Upper lobe of left lung (tissue), 6 donors: ENCODE results near the gene TSPAN7. TPM values are rescaled to one million over a fixed set of nuclear protein-coding genes. Genes with fewer than 3 reads are reported as not detected.

Experiments
- ATAC-seq, 2 donors: fragments of 200-7000 bp; cut with Tn5 transposase; one replicate each; pipeline ENCODE4 v1.9.1; 2022; ENCODE audit warnings: mild to moderate bottlenecking in 2 of 2, moderate library complexity in 2 of 2; ENCODE audit not compliant: low FRiP score in 2 of 2
- DNase-seq, 2 donors: peaks; one replicate each; pipeline ENCODE4 v3.0.0-alpha.2; 2019 to 2020
- H3K27ac ChIP-seq, 4 donors: fragments of 200-600 bp; sonication (generic); one replicate each; pipeline ENCODE4 v1.5.1; 2016 to 2019
- H3K27me3 ChIP-seq, 4 donors: fragments of 200-600 bp; sonication (generic); one replicate each; pipeline ENCODE4 v1.5.1; 2017 to 2019
- H3K36me3 ChIP-seq, 4 donors: fragments of 200-600 bp; sonication (generic); one replicate each; pipeline ENCODE4 v1.5.1; 2016 to 2019
- H3K4me1 ChIP-seq, 4 donors: fragments of 200-600 bp; sonication (generic); one replicate each; pipeline ENCODE4 v1.5.1; 2018 to 2019
- H3K4me3 ChIP-seq, 4 donors: fragments of 200-600 bp; sonication (generic); one replicate each; pipeline ENCODE4 v1.5.1; 2017 to 2019; ENCODE audit warnings: mild to moderate bottlenecking in 2 of 4, moderate library complexity in 1 of 4
- H3K9me3 ChIP-seq, 4 donors: fragments of 200-600 bp; sonication (generic); one replicate each; pipeline ENCODE4 v1.5.1; 2018 to 2019
- EP300 ChIP-seq, 4 donors: sonication (generic); formaldehyde crosslinking; IDR thresholded peaks; one replicate each; pipeline ENCODE4 v1.5.1; 2017; ENCODE audit warnings: antibody characterized with exemption in 4 of 4, control low read depth in 2 of 4
- POLR2A ChIP-seq, 4 donors: fragments of 450-650 bp; IDR thresholded peaks; one replicate each; pipeline ENCODE4 v1.5.1; 2016 to 2017; ENCODE audit warnings: antibody characterized with exemption in 4 of 4, mild to moderate bottlenecking in 2 of 4
- POLR2AphosphoS5 ChIP-seq, 2 donors: sonication (generic); formaldehyde crosslinking; IDR thresholded peaks; one replicate each; pipeline ENCODE4 v1.5.1; 2017; ENCODE audit warnings: antibody characterized with exemption in 2 of 2
- WGBS, 2 donors: methylation state at CpG; one replicate each; pipeline ENCODE4 v1.1.5; 2017 to 2018; 5-methylcytosine and 5-hydroxymethylcytosine counted together
- total RNA-seq, 6 donors: library from RNA; depleted of rRNA in 4 of 6; stranded (reverse); fragments of >200 nt in 4 of 6; gene quantifications; one replicate each; pipeline versions ENCODE4 v1.1.0 to v1.2.1, GENCODE V29; 2016 to 2021
- TF ChIP-seq, protein P1 (sequence below), 6 experiments: fragments of 450-650 bp in 4 of 6; fragments of 200-600 bp in 2 of 6; sonication (generic) in 2 of 6; IDR thresholded peaks; one replicate each; pipeline ENCODE4 v1.5.1; 2016 to 2019; ENCODE audit warnings: antibody characterized with exemption in 6 of 6
- donor health status: DM: no; HTN: no; CAD: no; lungs with moderate emphysema.
- donor health status: DM: no; HTN: yes; CAD: no; lungs with severe emphysema.

TSPAN7 gene
- total RNA-seq, 6 donors from 2014 or later, result 7.3 to 65.0 (median 49.4) TPM

DNA sequence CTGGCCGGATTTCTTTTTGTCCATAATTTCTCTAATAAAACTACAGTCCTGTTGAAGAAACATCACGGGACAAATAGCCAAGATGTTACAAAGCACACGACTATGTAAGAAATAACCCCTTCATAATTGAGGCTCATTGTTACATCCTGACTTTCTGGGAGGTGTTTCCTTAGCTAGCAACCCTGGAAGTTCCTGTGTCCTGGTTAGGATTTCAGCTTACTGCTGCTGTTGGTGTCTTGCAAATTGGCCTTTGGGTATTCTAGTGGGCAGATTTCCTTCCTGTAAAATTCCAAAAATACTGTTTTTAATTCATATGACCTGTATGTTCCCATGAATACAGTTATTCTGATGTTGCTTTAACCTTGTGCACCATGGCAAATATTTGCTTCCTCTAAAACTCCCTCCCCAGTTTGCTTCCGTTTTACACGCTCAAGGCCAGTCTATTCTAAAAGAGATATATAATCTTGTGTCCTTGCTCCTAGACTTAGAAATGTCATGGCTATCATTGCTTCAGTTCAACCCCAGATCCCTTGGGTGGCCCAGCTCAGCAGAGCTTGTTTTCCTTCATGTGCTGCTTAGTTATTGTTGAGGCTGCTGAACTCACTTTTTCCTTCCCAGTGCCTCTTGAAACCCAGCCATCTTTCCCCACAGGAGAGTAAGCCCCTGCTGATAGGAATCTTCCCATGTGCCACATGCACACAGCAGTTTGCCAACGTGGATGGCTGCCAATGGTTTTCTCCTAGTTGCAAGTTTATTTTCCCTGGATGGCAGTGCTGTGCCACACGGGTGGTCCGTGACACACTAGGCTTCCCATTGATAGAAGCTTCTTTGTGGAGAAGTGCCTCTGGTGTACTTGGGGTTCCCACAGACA lies 75.8 kb downstream of the TSPAN7 start:
- Histone ChIP-seq H3K27ac (no peak overlapping the region), H3K9me3 (no peaks in the 10 kb centered on the region), H3K27me3 (no peaks in the 10 kb centered on the region), H3K4me3 (no peak overlapping the region), H3K36me3 (no peaks in the 10 kb centered on the region), H3K4me1 (no peaks in the 10 kb centered on the region)
- DNase-seq, result no peak
- 69 to 73% methylated on average over 5 to 8 of the region's 8 CpGs for whole genome bisulfite sequencing, 2 donors
- no peak for ATAC-seq
- no peak for TF ChIP-seq POLR2A (IDR thresholded peaks at IDR 0.05)
- TF ChIP-seq, protein P1, sequence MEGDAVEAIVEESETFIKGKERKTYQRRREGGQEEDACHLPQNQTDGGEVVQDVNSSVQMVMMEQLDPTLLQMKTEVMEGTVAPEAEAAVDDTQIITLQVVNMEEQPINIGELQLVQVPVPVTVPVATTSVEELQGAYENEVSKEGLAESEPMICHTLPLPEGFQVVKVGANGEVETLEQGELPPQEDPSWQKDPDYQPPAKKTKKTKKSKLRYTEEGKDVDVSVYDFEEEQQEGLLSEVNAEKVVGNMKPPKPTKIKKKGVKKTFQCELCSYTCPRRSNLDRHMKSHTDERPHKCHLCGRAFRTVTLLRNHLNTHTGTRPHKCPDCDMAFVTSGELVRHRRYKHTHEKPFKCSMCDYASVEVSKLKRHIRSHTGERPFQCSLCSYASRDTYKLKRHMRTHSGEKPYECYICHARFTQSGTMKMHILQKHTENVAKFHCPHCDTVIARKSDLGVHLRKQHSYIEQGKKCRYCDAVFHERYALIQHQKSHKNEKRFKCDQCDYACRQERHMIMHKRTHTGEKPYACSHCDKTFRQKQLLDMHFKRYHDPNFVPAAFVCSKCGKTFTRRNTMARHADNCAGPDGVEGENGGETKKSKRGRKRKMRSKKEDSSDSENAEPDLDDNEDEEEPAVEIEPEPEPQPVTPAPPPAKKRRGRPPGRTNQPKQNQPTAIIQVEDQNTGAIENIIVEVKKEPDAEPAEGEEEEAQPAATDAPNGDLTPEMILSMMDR (IDR thresholded peaks at IDR 0.05), result no peak
- no peak for TF ChIP-seq POLR2AphosphoS5 (IDR thresholded peaks at IDR 0.05)
- TF ChIP-seq EP300 (IDR thresholded peaks at IDR 0.05), result no peak

DNA sequence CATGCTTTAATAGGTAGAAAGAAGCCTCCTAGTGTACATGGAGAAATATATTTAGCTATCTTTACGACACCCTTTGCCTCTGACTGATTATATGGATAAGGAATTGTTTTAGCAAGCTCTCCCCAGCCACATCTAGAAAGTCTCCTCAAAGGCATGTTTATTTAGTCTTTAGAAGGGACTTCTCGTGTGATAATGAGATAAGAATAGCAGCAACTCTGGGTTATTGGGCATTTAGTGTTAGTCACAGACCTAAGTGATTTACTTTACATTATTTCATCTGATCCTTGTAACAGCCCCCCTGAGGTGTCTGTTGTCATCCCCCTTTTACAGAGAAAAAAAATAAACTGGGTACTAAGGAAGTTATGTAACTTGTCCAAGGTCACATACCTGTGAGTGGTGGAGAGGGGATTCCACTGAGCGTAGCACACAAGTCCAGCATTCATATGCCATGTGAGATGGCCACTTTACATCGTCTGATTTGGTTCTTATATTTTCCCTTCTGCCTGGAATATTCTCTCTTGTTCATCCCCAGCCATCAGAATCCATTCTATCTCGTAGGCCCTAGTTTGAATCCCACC lies 77.7 kb downstream of the TSPAN7 start:
- Histone ChIP-seq H3K4me1 (no peaks in the 10 kb centered on the region), H3K4me3 (no peak overlapping the region), H3K36me3 (no peaks in the 10 kb centered on the region), H3K27me3 (no peaks in the 10 kb centered on the region), H3K9me3 (no peaks in the 10 kb centered on the region), H3K27ac (no peak overlapping the region)
- TF ChIP-seq POLR2AphosphoS5 (IDR thresholded peaks at IDR 0.05), result no peak
- no peak for TF ChIP-seq EP300 (IDR thresholded peaks at IDR 0.05)
- TF ChIP-seq, protein P1 (IDR thresholded peaks at IDR 0.05), result no peak
- TF ChIP-seq POLR2A (IDR thresholded peaks at IDR 0.05), result no peak
- WGBS, 2 donors, result 60 to 73% methylated on average over 5 of the region's 5 CpGs
- ATAC-seq (no peak), DNase-seq (no peak)

GRCh38 chrX:38639730-38640129 lies 78.4 kb downstream of the TSPAN7 start:
- Histone ChIP-seq H3K4me1 (no peaks in the 10 kb centered on the region), H3K9me3 (no peaks in the 10 kb centered on the region), H3K27me3 (no peaks in the 10 kb centered on the region), H3K27ac (no peak overlapping the region), H3K36me3 (no peaks in the 10 kb centered on the region), H3K4me3 (no peak overlapping the region)
- no peak for ATAC-seq
- DNase-seq, result no peak
- TF ChIP-seq EP300 (IDR thresholded peaks at IDR 0.05), result no peak
- TF ChIP-seq POLR2A (IDR thresholded peaks at IDR 0.05), result no peak
- no peak for TF ChIP-seq POLR2AphosphoS5 (IDR thresholded peaks at IDR 0.05)
- TF ChIP-seq, protein P1 (IDR thresholded peaks at IDR 0.05), result no peak

DNA sequence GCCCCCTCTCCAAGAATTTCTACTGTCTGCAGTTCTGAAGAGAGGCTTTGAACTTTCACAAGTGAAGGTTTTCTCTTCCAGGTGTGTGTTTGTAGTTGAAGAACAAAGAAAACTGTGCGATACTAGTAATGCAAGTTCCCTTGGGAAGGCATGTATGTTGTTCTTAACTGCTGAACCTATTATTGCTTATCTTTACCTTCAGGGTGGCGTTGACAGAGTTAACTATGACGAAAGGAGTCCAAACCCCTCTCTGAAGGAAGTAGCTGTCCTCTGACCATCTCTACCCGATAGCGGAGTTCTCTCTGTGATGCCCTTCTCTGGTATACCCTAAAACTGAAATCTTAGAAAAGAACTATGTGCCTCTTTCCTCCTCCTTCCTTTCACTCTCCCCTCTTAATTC lies 79.9 kb downstream of the TSPAN7 start:
- H3K27ac ChIP-seq, result no peak overlapping the region
- H3K4me3 ChIP-seq, result no peak overlapping the region
- ATAC-seq (no peak), DNase-seq (no peak)
- H3K36me3 ChIP-seq, result no peaks in the 10 kb centered on the region
- TF ChIP-seq, protein P1 (IDR thresholded peaks at IDR 0.05), result no peak
- no peak for TF ChIP-seq POLR2AphosphoS5 (IDR thresholded peaks at IDR 0.05)
- TF ChIP-seq EP300 (IDR thresholded peaks at IDR 0.05), result no peak
- no peak for TF ChIP-seq POLR2A (IDR thresholded peaks at IDR 0.05)
- 77 to 78% methylated on average over 5 of the region's 5 CpGs for whole genome bisulfite sequencing, 2 donors
- no peaks in the 10 kb centered on the region for H3K4me1 ChIP-seq
- H3K27me3 ChIP-seq, result no peaks in the 10 kb centered on the region
- H3K9me3 ChIP-seq, result no peaks in the 10 kb centered on the region
